GM21360 (cell line): ENCODE measurements around the gene SLIT1.

ENCODE experiments used
- ATAC-seq: cut with Tn5 transposase; IDR thresholded peaks from one replicate; pipeline ENCODE4 v1.9.1; 2021; ENCODE audit warnings: mild to moderate bottlenecking, moderate library complexity; ENCODE audit not compliant: unreplicated experiment

SLIT1 gene

GRCh38 chr10:97011397-97011796, 174.4 kb downstream of the SLIT1 start:
- ATAC-seq: no peak

- ATAC-seq: no peak
Measured at GRCh38 chr10:97010695-97011206, 175.0 kb downstream of the SLIT1 start.

GRCh38 chr10:97007417-97007816, 178.3 kb downstream of the SLIT1 start:
- ATAC-seq: no peak

- no peak for ATAC-seq
Measured at GRCh38 chr10:97006364-97006763, 179.4 kb downstream of the SLIT1 start.

DNA sequence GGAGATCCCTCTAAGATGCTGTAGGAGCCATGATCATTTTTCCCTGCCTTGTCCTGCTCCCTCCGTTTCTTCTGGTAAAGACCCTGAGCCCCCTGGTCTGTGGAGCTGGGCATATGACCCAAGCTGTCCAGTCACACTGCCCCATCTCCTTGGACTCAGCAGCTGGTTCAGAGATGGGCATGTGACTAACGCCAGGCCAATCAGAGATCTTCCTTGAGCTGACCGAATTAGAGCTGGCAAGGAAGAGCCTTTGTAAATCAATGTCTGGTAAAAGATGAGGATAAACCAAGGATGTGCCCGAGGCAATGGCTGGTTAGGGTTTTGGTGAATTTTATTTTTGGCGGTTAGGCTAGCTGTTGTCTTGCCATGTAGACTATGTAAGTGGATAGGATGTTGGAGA, 180.4 kb downstream of the SLIT1 start:
- ATAC-seq: no peak

DNA sequence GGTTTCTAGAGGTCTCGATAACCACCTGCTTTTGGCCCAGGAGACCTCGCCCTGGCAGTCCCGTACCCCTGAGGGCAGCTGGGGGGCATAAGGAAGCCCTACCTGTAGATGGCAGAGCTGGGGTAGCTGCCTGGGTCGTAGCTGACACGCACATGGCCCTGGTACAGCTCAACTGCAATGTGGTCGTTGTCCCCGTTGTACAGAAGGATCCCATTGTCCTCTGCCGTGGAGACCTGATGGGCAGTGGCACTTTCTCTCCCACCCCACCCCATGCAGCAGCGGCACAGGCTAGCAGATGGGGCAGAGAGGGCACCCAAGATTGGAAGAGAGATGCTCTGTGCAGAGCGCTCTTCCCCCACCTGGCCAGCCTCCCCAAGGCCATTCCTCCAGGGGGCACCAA, 181.2 kb downstream of the SLIT1 start:
- ATAC-seq: no peak

DNA sequence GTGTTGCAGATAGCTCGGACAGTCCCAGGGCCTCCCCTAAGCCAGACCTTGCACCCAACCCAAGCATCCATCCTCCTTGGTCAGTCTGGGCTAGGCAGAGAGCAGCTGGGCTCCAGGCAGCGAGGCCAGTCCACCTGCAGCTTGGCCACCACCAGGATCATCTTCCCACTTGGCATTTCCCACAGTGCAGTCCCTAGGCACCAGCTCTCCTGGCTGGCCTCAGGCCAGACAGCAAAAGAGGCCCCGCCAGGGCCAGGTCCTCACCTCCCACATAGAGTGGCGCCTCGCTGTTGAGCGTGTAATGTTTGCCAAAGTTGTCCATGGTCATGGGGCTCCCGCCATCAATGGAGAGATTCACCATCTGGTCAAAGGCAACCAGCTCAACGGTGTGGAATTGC, 182.0 kb downstream of the SLIT1 start:
- ATAC-seq: no peak

DNA sequence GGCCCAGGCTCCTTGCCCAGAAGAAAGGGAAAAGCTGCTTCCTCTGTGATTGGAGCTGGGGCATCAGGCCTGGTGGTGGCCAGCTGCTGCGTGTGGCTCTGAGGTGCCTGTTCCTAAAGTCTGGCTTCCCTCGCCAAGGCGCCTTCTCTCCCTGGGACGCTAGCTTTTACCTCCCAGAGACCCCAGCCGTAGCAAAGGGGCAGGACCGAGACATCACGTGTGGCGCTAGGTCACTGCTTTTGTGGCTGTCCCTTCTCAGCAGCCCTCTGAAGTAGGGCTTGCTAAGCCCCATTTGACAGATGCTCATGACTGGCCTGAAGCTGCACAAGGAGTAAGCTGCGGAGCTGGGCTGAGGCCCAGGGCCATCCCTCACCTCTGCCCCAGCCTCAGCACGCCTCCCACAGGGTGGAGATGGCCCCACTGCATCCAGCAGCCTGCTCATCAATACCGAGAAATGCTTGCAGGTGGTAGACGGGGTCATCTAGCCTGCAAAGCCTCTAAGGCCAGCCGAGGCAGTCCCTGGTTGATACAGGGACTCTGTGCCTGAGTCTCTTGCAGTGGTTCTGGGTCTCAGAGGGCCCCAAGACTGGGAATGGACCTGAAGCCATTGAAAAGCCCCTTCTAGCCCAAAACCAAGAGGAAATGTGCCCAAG, 182.5 kb downstream of the SLIT1 start:
- ATAC-seq: no peak

- no peak for ATAC-seq
Measured at GRCh38 chr10:97002670-97003069, 183.1 kb downstream of the SLIT1 start.

DNA sequence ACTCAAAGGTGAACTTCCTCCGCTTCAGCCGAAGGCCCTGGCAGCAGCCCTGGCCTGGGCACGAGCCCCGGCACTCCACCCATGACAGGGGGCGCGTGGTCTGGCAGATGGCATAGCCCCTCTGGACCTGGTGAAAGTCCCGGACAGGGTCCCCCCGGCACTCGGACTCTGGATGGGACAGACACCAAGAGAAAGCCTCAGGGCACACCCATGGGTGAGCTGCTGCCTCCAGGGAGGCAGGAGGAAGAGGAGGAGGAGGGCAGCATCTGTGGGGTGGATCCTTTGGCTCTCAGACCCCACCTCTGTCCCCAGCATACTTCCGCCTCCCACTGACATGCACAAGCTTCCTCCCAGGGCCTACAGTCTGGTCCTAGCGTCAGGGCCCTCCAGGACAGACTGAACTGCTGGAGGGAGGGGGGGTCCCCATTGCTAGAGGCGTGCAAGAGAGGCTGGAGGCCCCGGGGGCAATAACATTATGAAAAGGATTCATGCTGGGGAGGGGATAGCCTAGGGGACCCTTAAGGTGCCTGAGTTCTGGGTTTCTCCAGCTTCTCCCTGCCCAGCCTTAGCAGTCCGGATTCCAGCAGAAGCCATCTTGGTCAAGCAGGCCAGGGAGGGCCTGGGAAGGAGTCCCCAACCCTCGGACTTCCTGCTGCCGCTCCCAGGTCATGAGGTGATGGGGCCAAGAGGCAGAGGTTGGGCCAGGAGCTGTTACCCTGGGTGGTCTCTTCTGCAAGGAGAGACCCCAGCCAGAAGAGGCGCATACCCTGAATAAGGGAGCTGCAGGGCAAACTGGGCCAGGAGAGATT, 184.4 kb downstream of the SLIT1 start:
- no peak for ATAC-seq

GRCh38 chr10:97000487-97001182, 185.1 kb downstream of the SLIT1 start:
- ATAC-seq: no peak

- no peak for ATAC-seq
Measured at GRCh38 chr10:96999987-97000386, 185.8 kb downstream of the SLIT1 start.

- ATAC-seq: no peak
Measured at GRCh38 chr10:96999337-96999736, 186.4 kb downstream of the SLIT1 start.

- ATAC-seq: no peak
Measured at GRCh38 chr10:96998329-96998888, 187.3 kb downstream of the SLIT1 start.

DNA sequence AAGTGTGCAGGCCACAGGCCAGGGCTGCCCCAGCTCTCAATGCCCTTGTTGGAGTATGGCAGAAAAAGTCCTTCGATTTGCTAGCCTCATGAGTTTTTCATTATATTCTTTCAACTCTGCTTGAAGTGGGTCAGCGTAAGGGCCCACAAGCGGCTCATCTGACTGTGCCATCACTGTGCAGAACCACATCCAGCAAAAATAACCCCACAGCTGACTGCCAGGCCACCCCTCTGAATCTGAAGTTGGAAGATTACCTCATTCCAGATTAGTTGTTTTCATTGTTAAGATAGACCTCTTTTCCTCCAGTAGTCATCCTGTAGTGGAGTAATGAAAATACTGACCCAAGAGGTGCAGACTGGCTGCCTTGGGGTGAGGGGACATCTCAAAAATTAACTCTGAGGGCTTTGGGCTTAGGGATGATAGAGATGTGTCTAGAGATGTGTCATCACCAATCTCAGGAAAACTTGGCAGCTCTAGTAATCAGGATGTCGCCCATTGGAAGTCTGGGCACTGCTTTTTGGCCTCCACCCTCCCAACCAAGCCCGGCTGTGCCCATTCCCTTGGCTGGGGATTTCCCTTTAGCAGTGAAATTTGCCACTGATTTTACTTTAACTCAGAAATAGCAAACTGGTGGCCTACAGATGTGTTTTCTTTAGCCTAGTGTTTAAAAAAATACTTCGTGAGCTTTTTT, 189.3 kb downstream of the SLIT1 start:
- ATAC-seq: no peak

GRCh38 chr10:96995851-96996250, 189.9 kb downstream of the SLIT1 start:
- no peak for ATAC-seq

GRCh38 chr10:96992721-96993120, 193.0 kb downstream of the SLIT1 start:
- ATAC-seq: no peak

DNA sequence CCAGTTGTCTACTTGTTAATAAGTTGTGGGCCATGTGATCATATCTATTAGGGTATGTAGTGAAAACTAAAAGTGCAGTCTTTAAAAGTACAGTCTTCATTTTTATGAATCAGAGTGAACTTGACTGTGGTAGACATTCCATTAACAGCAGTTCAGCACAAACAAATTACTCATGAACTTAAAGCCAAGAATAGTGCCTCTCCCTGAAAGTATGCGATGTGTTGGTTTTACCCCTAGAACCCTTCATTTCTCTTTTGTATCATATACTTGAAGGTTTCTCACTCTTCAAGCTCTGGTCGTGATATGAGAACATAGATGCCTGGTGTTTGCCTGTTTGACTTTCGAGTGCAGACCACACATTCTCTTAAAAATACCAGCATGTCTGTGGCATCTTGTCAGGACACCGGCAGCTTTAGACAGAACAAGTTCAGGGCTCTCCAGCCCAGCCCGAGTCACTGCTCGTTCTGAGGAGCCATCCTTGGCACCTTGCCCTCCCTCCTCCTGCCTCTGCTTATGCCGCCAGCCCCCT, 194.4 kb downstream of the SLIT1 start:
- no peak for ATAC-seq

GRCh38 chr10:96988426-96988825, 197.3 kb downstream of the SLIT1 start:
- ATAC-seq: no peak

DNA sequence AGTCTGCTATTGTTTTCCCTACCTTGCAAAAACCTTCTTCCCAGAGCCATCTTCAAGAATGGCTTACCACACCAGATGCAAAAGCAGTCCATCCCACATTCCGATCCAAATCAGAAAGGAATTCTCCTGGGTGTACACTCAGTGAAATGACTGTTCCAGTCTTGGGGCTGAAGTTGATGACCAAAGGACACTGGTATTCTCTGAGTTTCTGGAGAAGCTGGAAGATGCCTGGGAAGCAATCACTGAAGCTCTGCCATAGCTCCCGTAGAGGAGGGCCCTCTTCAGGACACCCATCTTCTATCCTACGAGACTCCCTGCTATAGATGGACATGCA, 197.9 kb downstream of the SLIT1 start:
- ATAC-seq: no peak
